H9 (cell line): ENCODE measurements around the gene NAT14. TPM values are rescaled to one million over a fixed set of nuclear protein-coding genes. Genes with fewer than 3 reads are reported as not detected.

Source experiments
- DNase-seq: peaks from one replicate; pipeline ENCODE4 v3.0.0-alpha.2; 2017
- H2AFZ ChIP-seq: one replicate; pipeline ENCODE4 v1.6.1; 2013; ENCODE audit warnings: mild to moderate bottlenecking, low read length, control low read depth, moderate library complexity
- H2AK5ac ChIP-seq: 2 replicates; pipeline ENCODE4 v1.6.1; 2013; ENCODE audit warnings: low read length, control low read depth, mixed read lengths; ENCODE audit not compliant: insufficient read length
- H2BK120ac ChIP-seq: one replicate; pipeline ENCODE4 v1.6.1; 2013; ENCODE audit warnings: low read depth, mild to moderate bottlenecking, low read length, control low read depth, inconsistent platforms; ENCODE audit not compliant: poor library complexity, severe bottlenecking
- H2BK12ac ChIP-seq: 2 replicates; pipeline ENCODE4 v1.6.1; 2013; ENCODE audit warnings: low read length, control low read depth, mixed read lengths, low read depth; ENCODE audit not compliant: insufficient read length
- H2BK15ac ChIP-seq: 2 replicates; pipeline ENCODE4 v1.6.1; 2013; ENCODE audit warnings: low read depth, low read length, control low read depth
- H2BK20ac ChIP-seq: one replicate; pipeline ENCODE4 v1.6.1; 2013; ENCODE audit warnings: low read depth, mild to moderate bottlenecking, low read length, control low read depth, inconsistent platforms; ENCODE audit not compliant: poor library complexity, severe bottlenecking
- H2BK5ac ChIP-seq: 2 replicates; pipeline ENCODE4 v1.6.1; 2013; ENCODE audit warnings: low read length, control low read depth, mixed read lengths; ENCODE audit not compliant: insufficient read length
- H3K14ac ChIP-seq: 2 replicates; pipeline ENCODE4 v1.6.1; 2013; ENCODE audit warnings: low read length, control low read depth; ENCODE audit not compliant: insufficient read depth
- H3K18ac ChIP-seq: 2 replicates; pipeline ENCODE4 v1.6.1; 2013; ENCODE audit warnings: low read depth, mild to moderate bottlenecking, mixed read lengths, low read length, control low read depth; ENCODE audit not compliant: insufficient read length
- H3K23ac ChIP-seq: 2 replicates; pipeline ENCODE4 v1.6.1; 2013; ENCODE audit warnings: low read length, control low read depth, mixed read lengths, low read depth; ENCODE audit not compliant: insufficient read length
- H3K23me2 ChIP-seq: 2 replicates; pipeline ENCODE4 v1.6.1; 2013; ENCODE audit warnings: low read depth, mild to moderate bottlenecking, mixed read lengths, low read length, control low read depth; ENCODE audit not compliant: insufficient read length, poor library complexity, severe bottlenecking
- H3K27ac ChIP-seq: 2 replicates; pipeline ENCODE4 v1.5.1; 2013; ENCODE audit warnings: low read length, control low read depth, mixed read lengths, low read depth; ENCODE audit not compliant: insufficient read length
- H3K27me3 ChIP-seq: 2 replicates; pipeline ENCODE4 v1.6.1; 2013; ENCODE audit warnings: low read length, control low read depth, inconsistent platforms; ENCODE audit not compliant: insufficient read depth
- H3K4ac ChIP-seq: 2 replicates; pipeline ENCODE4 v1.6.1; 2013; ENCODE audit warnings: low read depth, mild to moderate bottlenecking, control low read depth, inconsistent platforms, low read length, moderate library complexity
- H3K4me1 ChIP-seq: 2 replicates; pipeline ENCODE4 v1.6.1; 2013; ENCODE audit warnings: low read length, control low read depth, inconsistent platforms; ENCODE audit not compliant: insufficient read depth
- H3K4me2 ChIP-seq: 2 replicates; pipeline ENCODE4 v1.6.1; 2013; ENCODE audit warnings: low read length, control low read depth, mixed read lengths; ENCODE audit not compliant: insufficient read length, insufficient read depth
- H3K56ac ChIP-seq: 2 replicates; pipeline ENCODE4 v1.6.1; 2013; ENCODE audit warnings: low read depth, mild to moderate bottlenecking, mixed read lengths, low read length, control low read depth; ENCODE audit not compliant: insufficient read length
- H3K79me1 ChIP-seq: 2 replicates; pipeline ENCODE4 v1.6.1; 2013; ENCODE audit warnings: low read depth, mild to moderate bottlenecking, moderate library complexity, low read length, control low read depth, inconsistent platforms; ENCODE audit not compliant: insufficient read depth, poor library complexity, severe bottlenecking
- H3K79me2 ChIP-seq: 2 replicates; pipeline ENCODE4 v1.6.1; 2013; ENCODE audit warnings: low read length, control low read depth, inconsistent platforms; ENCODE audit not compliant: insufficient read depth
- H3K9ac ChIP-seq: 2 replicates; pipeline ENCODE4 v1.6.1; 2013; ENCODE audit warnings: low read length, control low read depth, mixed read lengths; ENCODE audit not compliant: insufficient read length; ENCODE audit errors: extremely low read depth
- H3K9me3 ChIP-seq: one replicate; pipeline ENCODE4 v1.6.1; 2013; ENCODE audit warnings: low read depth, low read length, inconsistent platforms; ENCODE audit not compliant: control insufficient read depth
- H3T11ph ChIP-seq: one replicate; pipeline ENCODE4 v1.6.1; 2013; ENCODE audit warnings: mild to moderate bottlenecking, low read length, control low read depth, inconsistent platforms
- H4K20me1 ChIP-seq: one replicate; pipeline ENCODE4 v1.6.1; 2013; ENCODE audit not compliant: control insufficient read depth, insufficient read length, insufficient read depth
- H4K5ac ChIP-seq: 2 replicates; pipeline ENCODE4 v1.6.1; 2013; ENCODE audit warnings: low read depth, mild to moderate bottlenecking, mixed read lengths, low read length, control low read depth; ENCODE audit not compliant: insufficient read length
- H4K8ac ChIP-seq: replicated peaks from 2 replicates; pipeline ENCODE4 v1.6.1; 2013; ENCODE audit warnings: low read length, control low read depth, mixed read lengths, low read depth; ENCODE audit not compliant: insufficient read length
- H4K91ac ChIP-seq: 2 replicates; pipeline ENCODE4 v1.6.1; 2013; ENCODE audit warnings: low read depth, mild to moderate bottlenecking, moderate library complexity, mixed read lengths, low read length, control low read depth; ENCODE audit not compliant: insufficient read length
- H3K27ac Mint-ChIP-seq, 3 experiments: 2 replicates in 2 of 3; 3 replicates in 1 of 3; pipeline ENCODE4 v1.8.0; 2020 to 2021; ENCODE audit warnings: mixed read lengths in 3 of 3, mild to moderate bottlenecking in 1 of 3, moderate library complexity in 1 of 3
- H3K27me3 Mint-ChIP-seq: 2 replicates; pipeline ENCODE4 v1.8.0; 2021; ENCODE audit warnings: low read depth, mild to moderate bottlenecking, moderate library complexity, mixed read lengths
- H3K36me3 Mint-ChIP-seq, 3 experiments: 2 replicates in 2 of 3; 3 replicates in 1 of 3; pipeline ENCODE4 v1.8.0; 2020 to 2021; ENCODE audit warnings: low read depth in 3 of 3, mixed read lengths in 3 of 3; ENCODE audit not compliant: insufficient read depth in 1 of 3
- H3K4me1 Mint-ChIP-seq, 2 experiments: 2 replicates each; pipeline ENCODE4 v1.8.0; 2020; ENCODE audit warnings: mixed read lengths in 2 of 2
- H3K4me3 Mint-ChIP-seq, 2 experiments: 2 replicates in 1 of 2; 3 replicates in 1 of 2; pipeline ENCODE4 v1.8.0; 2020 to 2021; ENCODE audit warnings: mild to moderate bottlenecking in 2 of 2, mixed read lengths in 2 of 2, moderate library complexity in 1 of 2
- H3K9me3 Mint-ChIP-seq, 2 experiments: 2 replicates in 1 of 2; 3 replicates in 1 of 2; pipeline ENCODE4 v1.8.0; 2020; ENCODE audit warnings: mild to moderate bottlenecking in 2 of 2, mixed read lengths in 2 of 2, moderate library complexity in 1 of 2
- CTCF ChIP-seq: fragments of 200-600 bp; sonication (generic); conservative IDR thresholded peaks from 3 replicates; pipeline ENCODE4 v1.8.0; 2021; ENCODE audit warnings: antibody characterized with exemption, mild to moderate bottlenecking
- WGBS: extraction: QIAGEN DNeasy Blood & Tissue Kit; methylation state at CpG from one replicate; pipeline ENCODE4 v1.1.7; 2013; ENCODE audit warnings: missing lambda C conversion rate, low lambda C conversion rate, mixed read lengths; ENCODE audit not compliant: insufficient read length; ENCODE audit errors: extremely low coverage; 5-methylcytosine and 5-hydroxymethylcytosine counted together
- total RNA-seq: library from RNA; stranded (reverse); gene quantifications from 2 replicates; pipeline ENCODE4 v1.2.1, GENCODE V29; 2021

Gene NAT14
- total RNA-seq, 1 experiment from 2014 or later = 51.2 TPM

GRCh38 chr19:55465460-55466240 lies 19.3 kb upstream of the NAT14 start:
- no peak overlapping the region for H2AK5ac ChIP-seq
- no peak for TF ChIP-seq CTCF
- no peak overlapping the region for H2BK120ac ChIP-seq
- Mint-ChIP-seq H3K36me3 (peaks cover 0 to 2% (median 0%) of the 10 kb centered on the region in 3 experiments; a peak in 2 of 7 replicates), H3K4me3 (peak overlapping the region in 1 of 2 experiments; percentile 10; a peak in 1 of 5 replicates), H3K27ac (peak overlapping the region in 1 of 3 experiments; percentile 52; a peak in 1 of 7 replicates), H3K9me3 (peaks cover 0 to 3% of the 10 kb centered on the region in 2 experiments; a peak in 1 of 5 replicates), H3K27me3 (peaks cover 13% of the 10 kb centered on the region), H3K4me1 (peaks cover 16 to 20% of the 10 kb centered on the region in 2 experiments)
- no peak overlapping the region for H4K5ac ChIP-seq
- H2BK5ac ChIP-seq = no peak overlapping the region
- no CpG with 5 or more reads among the region's 11 CpGs for WGBS
- H3K79me1 ChIP-seq = no peaks in the 10 kb centered on the region
- H3K4me2 ChIP-seq = no peak overlapping the region
- H4K8ac ChIP-seq = no peak overlapping the region
- no peaks in the 10 kb centered on the region for H4K20me1 ChIP-seq
- no peak overlapping the region for H3K4ac ChIP-seq
- no peak for DNase-seq
- no peak overlapping the region for H4K91ac ChIP-seq
- no peak overlapping the region for H3K56ac ChIP-seq
- no peaks in the 10 kb centered on the region for H3K9me3 ChIP-seq
- H2BK15ac ChIP-seq = no peak overlapping the region
- no peaks in the 10 kb centered on the region for H3K27me3 ChIP-seq
- no peaks in the 10 kb centered on the region for H3K79me2 ChIP-seq
- no peak overlapping the region for H2BK12ac ChIP-seq
- H3K9ac ChIP-seq = no peak overlapping the region
- H3K4me1 ChIP-seq = no peaks in the 10 kb centered on the region; the same call in 1 of the 2 replicates
- no peak overlapping the region for H2BK20ac ChIP-seq
- peaks cover 2% of the 10 kb centered on the region for H3K23me2 ChIP-seq
- no peak overlapping the region for H3K27ac ChIP-seq
- H2AFZ ChIP-seq = no peak overlapping the region
- no peak overlapping the region for H3K18ac ChIP-seq
- no peak overlapping the region for H3K23ac ChIP-seq
- no peak overlapping the region for H3T11ph ChIP-seq
- no peak overlapping the region for H3K14ac ChIP-seq
